Islet precursor cell (in vitro differentiated cells): ENCODE results near the gene CDK11B.
"Not testable (repeated sequence)": the region's sequence is repeated elsewhere in the genome, so short reads cannot be mapped to it uniquely, and the experiment has no call there.

ENCODE experiments used
- DNase-seq: peaks from one replicate; pipeline ENCODE4 v3.0.0-alpha.2; 2018

Gene CDK11B

DNA sequence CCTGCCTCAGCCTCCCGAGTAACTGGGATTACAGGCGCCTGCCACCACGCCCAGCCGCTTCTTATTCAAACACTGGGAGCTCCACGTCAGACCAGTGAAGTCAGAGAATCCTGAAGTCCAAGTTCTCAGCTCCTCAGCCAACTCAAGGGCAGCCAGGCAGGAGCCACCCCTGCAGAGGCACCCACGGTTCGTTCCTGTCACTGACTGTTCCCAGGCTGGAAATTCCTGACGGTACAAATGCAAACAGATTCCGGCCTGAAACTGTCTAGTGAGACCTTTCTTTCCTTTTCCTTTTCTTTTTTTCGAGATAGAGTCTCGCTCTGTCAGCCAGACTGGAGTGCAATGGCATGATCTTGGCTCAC, 22.1 kb upstream of the CDK11B start:
- no peak for DNase-seq

DNA sequence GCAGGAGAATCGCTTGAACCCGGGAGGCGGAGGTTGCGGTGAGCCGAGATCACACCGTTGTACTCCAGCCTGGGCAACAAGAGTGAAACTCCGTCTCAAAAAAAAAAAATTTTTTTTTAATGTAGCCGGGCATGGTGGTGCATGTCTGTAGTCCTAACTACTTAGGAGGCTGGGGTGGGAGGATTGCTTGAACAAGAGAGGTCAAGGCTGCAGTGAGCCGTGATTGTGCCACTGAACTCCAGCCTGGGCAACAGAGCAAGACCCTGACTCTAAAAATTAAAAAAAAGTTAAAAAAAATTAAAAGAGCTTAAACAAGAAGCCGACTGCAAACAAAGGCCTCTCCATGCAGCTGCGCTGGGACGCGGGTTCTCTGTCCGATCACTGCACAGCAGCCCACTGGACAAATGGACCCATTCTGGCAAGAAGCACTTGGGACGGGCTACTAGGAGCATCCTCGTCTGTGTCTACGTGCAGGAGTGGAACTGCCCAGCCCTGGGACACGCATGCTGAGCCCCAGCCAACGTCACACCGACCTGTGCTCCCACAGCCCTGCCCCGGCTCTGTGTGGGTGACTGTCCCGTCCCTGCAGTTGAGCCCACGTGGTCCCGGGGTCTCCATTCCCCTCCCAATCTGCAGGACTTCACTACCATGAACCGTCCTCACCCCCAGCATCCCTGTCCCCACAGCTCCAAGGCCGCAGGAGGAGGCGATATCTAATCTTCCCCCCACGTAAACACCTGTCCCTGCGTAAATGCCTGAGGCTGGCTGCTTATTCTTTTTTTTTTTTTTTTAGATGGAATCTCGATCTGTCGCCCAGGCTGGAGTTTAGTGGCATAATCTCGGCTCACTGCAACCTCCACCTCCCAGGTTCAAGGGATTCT, 21.5 kb upstream of the CDK11B start:
- DNase-seq, result no peak

DNA sequence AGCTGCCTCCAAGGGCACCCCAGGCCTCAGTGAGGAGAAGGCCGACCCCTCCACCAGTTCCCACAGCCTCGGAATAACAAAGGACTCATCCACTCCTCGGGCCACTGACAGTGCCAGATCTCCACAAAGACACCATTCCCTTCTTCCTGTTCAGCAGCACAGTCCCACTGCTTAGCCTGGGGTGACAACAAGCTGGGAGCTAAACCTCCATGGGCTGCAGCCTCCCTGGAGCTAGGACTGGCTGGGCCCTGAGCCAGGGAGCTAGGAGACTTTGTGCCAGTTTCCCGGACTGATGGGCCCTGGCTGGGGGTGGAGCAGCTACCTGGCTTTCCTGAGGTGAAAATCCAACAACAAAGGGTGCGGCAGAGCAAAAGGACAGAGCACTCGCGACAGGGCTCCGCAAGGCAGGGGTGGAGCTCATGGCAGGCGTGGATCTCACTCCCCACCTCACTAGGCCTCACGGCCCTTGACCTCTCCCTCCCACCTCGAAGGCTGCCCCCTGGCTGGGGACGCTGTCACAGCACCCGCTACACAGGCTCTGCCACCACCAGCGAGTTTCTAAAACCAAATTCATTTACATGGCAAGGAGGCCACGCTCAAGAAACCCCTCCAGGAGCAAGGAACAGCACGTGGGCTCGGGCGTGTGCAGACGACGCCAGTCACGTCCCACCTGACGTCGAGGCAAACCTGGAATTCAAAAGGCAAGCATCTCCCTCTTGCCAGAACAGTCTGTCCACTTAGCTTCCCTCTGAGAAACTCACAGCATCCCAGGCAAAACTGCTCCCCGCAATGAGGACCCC, 20.0 kb upstream of the CDK11B start:
- DNase-seq, result no peak

DNA sequence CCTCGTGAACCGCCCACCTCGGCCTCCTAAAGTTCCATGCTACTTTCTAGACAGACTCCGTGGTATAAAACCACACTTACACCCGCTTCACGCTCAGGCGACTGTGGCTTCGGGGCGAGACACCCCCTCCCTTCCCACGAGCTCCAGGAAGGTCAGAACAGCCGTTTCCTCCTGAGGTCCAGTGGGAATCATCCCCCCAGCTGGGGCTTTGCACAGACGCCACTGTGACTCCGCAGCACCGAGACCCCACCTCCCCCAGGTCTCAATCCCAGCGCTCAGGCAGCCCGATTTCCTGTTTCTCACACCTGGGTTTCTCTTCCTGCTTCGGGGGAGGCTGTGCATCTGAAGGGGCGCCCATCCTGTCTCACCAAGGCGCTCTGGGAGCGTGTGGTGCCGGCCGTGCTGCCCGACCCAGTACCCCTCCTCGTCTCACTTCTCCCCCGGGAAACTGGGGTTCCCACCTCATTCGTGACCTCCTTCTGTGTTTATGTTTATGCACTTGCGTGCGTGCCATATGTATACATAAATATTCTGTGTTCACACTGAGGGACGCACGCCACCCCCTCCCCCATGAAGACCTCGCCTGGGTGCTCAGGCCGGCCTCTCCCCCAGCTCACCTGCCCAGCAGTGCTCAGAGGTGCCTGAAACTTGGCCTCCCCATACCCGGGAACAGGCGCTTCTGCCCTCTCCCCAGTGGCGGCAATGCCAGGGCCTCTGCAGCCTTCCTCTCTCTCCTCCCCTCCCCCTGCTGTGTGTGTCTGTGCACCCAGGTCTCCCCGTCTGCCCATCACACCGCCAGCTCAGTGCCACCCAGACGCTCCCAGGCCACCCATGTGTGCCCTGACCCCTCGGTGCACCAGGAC, 19.1 kb upstream of the CDK11B start:
- DNase-seq, result no peak

DNA sequence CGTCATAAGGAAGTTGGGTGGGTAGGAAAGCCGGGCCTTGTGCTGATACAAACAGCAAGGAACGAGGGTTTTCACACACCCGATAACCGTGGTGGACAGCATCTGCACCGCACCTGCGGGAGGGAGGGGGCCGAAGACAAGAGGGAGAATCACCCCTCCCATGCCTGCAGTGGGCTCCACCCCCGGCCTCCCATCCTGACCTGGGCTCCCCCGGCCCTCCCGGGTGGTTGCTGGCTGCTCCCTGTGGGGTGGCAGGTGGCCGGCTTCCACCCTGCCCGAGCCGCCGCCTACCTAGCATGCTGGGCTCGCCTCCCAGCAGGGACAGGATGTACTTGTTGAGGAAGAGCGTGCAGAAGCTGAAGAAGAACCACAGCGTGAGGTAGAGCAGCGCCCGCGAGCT, 17.3 kb upstream of the CDK11B start:
- DNase-seq, result not testable (repeated sequence)

DNA sequence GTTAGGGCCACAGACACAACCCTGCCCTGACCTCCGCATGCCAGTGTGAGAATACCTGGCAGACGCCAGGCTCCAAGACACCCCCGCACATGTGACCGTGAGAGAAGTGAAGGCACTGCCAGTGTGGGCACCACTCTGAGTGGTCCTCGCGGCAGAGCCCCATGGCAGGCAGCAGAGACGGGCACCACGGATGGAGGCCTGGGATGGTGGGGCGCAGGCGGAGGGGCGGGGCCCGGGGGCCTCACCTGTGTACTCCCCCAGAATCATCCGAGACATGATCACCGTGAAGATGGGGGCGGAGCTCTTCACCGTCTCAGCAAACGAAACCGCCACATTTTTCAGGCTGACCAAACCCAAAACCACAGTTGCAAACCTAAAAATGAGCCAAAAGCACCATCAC, 16.4 kb upstream of the CDK11B start:
- DNase-seq, result not testable (repeated sequence)

DNA sequence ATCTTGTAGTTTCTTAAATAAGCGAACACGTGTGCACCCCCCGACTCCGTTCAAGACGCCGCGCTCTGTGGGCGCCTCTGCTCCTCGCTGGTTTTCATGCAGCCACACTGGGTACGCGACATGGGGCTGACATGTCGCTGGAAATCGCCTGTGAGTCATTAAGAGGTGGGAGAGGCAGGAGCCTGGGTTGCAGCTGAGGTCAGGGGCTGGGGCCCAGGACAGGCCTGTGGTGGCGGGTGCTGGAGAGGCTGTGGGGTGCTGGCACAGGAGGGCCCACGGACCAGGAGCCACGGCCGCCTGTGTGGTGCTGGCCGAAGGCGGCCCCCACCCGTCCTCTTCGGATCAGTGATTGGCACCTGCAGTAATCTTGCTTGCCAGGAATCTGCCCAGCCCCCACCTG, 16.0 kb upstream of the CDK11B start:
- DNase-seq, result not testable (repeated sequence)

DNA sequence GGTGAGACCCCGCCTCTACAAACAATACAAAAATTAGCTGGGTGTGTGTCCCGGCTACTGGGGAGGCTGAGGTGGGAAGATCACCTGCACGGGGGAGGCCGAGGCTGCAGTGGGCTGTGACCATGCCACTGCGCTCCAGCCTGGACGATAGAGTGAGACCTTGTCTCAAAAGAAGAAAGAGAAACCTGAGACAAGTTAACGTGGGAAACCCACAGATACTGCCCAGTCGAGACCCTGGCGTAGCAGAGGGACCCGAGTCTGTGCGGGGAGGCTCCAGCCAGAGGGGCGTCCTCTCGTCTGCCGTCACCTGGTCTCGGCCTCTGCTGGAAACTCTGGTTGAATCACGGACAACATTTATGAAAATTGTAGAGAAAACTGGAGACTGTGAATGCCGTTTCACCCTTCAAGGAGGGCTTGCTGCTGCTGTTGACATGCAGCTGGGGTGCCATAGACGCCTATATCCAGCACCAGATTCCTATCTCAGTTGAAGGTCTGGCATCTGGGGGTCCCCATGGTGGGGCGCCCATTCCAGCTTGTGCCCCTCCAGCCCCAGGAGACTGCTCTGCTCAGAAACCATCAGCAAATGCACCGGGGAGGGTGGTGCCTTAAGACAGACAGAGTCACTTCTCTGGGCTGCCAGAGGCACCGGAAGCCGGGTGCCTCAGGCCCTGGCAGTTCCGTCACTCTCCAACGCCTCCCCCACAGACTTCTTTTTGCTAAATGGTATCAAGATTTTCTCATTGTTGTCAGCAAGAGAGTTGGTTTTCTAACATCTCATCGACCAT, 13.6 kb upstream of the CDK11B start:
- no peak for DNase-seq

DNA sequence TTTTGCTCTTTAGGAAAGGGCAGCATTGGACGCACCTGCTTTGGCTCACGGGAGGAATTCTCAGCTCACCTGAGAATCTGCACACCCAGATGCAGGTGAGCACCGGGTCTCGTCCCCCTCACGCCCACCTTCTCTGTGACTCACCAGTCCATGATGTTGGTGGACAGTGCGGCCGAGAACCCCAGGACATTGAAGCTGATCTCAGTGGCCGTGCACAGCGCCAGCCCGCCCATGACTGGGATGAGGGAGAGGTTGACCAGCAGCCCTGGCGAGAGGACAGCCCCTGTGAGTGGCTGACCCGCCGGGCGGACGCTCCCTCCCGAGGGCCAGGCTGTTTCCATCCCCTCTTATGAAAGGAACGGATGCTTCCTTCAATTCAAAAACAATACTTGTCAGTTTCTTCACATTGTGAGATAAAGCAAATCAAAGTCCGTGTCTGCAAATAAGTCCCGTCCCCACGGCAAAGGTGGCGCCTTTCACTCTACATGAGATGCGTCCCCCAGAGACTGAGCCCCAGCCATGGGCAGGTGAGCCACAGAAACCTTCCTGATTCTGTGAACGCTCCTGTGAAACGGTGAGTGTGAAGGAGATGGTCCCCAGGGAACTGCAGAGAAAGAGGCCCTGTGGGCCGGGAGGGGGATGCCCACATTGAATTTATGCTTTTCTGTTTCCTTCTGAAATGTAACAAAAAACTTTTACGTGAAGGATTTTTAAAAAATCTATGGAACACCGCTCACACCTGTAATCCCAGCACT, 12.7 kb upstream of the CDK11B start:
- no peak for DNase-seq

DNA sequence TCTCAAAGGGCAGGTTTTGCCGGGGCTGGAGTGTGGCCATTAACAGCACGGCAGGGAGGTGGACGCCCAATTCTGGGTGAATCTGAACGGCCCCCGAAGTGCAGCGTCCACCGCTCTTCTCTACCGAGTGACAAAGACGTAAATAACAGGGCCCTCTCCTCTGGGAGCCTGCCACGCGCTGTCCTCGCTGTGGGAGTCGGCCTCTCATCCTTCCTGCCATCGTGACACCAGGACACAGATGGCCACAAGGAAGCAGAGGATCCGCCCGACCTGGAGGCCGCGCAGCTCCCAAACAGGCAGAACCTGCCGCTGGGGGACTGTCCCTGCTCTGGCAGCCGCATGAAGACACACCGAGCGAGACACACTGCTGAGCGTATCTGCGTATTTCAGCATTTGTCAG, 12.1 kb upstream of the CDK11B start:
- DNase-seq, result no peak

DNA sequence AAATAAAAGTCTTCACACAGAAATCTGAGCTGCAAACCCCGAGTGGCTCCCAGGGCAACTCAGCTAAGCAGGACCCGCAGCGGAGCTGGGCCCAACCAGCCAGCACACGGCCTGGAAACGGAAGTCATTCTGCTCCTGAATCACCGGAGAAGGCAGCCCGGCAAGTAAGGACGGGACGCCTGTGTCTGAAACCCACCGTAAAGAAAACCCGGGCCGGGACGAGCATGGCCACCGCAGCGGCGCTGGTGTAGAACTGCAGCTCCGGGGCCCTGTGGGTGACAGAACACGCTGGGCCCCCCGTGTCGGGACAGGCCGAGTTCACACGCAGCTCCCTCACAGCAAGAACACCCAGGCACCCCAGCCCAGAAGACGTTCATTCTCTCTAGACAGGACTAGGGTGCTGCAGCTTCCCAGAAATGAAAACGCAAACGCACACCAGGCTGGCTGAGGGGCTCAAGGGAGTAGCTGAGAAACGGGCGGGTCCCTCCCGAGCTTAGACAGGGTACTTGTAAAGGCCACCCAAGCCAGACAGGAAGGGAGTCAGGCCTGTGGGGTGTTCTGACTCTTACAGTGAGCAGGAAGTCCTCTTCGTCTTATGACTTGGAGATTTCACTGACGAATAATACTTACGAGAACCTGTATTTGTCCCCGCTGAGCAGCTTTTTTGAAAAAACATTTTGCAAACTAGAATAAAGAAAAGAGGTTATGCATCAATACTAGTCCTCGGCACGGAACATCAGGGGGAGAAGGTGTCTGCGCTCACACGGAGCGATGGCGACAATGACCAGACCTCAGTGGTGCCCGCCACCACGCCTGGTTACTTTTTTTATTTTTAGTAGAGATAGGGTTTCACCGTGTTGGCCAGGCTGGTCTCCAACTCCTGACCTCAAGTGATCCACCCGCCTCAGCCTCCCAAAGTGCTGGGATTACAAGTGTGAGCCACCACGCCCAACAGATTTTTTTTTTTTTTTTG, 10.9 kb upstream of the CDK11B start:
- DNase-seq, result no peak

DNA sequence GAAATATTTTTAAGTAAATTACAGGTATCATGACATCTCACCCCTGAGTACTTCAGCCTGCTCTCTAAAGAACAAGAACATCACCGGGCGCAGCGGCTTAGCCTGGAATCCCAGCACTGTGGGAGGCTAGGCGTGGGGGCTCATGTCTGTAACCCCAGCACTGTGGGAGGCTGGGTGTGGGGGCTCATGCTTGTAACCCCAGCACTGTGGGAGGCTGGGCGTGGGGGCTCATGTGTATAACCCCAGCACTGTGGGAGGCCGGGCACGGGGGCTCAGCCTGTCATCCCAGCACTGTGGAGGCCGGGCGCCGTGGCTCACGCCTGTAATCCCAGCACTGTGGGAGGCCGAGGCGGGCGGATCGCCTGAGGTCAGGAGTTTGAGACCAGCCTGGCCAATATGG, 7.7 kb upstream of the CDK11B start:
- DNase-seq, result no peak

DNA sequence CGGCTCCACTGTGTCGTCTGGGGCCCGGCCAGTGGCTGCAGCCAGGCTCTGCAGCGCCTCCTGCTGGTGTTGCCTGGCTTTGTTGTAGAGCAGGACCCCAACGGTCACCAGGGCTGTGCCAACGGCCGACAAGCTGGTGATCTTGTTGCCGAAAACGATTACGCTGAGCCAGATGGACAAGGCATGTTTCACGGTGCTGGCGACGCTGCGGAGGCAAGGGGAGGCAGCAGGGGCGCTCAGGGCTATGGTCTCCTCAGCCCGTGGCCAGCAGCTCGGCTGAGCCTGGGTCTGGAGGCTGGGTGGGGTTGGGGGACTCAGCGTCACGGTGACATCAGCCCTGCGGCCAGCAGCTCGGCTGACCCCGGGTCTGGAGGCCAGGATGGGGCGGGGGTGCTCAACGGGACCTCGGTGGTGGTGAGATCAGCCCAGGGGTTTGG, 7.0 kb upstream of the CDK11B start:
- no peak for DNase-seq

DNA sequence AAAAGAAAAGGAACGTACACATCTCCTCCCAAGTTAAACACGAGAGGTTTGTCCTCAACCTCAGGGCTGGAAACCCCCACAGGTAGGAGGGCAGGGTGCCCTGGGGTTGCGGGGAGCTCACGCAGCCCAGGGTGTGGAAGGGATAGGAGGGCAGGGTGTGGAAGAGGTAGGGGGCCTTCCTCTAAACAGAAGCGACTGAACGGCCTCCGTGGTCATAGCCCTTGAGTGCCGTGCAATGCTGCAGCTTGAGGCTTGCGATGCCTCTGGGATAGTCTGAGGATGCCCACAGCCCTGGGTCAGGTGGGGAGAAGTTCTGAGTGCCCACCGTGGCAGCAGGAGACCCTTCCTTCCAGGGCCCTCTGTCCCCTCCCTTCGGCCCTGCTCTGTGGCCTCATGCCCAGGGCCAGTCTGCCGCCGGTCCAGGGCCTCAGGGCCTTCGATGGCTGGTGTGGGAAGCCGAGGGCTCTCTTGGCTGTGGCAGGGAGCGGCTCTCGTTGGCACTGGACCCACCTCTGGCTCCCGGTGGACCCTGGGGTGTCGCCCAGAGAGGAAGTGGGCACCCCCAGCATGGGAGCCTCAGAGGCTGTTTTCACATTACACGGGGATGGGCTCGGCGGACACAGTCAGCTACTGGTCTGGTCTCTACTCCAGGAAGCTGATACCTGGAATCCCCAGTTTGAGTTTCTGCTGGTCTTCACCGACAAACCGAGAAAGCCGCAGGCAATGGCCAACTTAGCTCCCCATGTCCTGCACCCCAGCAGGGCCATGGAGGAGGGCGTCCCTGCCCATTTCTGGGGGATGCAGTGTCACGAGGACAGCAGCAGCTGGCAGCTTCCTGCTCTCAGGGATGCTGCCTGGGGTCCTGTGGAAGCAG, 6.4 kb upstream of the CDK11B start:
- DNase-seq, result no peak

DNA sequence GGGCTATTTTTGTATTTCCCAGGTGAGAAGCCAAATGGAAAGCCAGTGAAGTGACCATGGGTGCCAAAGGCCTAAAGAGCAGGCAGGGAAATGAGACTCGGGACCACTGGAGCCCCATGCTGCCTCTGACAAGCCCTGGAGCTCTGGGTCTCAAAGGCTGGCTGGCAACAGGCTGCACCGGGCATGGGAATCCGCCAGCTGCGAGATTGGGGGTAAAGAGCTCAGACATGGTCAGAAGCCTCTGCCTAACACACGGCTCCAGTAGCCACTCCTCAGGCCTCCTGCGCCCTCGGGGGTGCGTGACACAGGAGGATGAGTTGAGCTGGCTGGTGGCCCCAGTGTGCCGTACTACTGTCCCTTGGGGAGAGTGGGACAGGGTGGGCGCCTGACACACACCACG, 5.5 kb upstream of the CDK11B start:
- not testable (repeated sequence) for DNase-seq

DNA sequence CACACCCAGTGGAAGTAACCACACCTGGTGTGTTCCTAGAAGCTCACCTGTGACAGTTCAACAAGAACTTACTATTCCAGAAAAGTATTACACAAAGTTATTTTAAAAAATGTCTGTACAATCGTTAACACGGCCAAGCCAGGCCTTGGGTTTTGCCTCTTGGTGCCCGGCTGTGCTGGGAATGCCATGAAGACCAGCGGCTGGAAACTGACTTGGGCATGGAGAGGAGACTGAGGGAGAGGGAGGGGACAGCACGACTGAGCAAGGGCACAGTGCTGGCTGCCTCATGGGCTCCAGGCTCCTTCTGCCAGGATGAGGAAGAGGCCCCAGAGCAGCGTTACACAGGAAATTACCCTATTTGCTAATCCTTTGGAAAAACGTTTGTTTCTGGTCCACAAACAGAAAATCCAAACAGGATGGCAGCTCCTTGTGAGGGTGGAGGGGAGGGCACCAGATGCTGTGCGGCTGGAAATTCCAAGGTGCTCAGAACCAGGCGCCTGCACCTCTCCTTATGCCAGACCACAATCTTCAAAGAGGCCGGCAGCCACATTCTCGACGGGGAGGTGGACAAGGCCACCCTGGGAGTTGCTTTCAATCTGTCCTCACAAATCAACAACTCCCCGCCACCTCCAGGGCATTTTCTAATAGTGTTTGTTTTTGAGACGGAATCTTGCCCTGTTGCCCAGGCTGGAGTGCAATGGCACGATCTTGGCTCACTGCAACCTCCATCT, 4.2 kb upstream of the CDK11B start:
- DNase-seq, result not testable (repeated sequence)

DNA sequence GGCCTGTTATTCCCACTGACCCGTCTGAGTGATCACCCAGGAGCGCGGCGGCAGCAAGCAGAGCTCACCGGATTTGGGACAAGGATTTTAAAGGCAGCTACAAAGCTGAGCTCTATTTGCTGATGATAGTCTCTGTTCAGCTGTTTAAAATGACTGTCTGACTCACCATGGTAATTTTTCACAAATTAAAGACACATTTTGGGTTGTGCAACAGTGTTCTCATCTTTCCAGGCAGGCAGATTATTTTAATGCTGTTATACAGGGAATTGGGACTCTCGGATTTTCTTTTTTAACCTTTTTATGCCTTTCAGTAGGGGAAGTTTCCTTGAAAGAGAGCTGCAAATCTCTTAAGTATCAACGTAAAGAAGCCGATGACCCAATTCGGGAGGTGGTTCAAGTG, 3.6 kb upstream of the CDK11B start:
- DNase-seq, result not testable (repeated sequence)

DNA sequence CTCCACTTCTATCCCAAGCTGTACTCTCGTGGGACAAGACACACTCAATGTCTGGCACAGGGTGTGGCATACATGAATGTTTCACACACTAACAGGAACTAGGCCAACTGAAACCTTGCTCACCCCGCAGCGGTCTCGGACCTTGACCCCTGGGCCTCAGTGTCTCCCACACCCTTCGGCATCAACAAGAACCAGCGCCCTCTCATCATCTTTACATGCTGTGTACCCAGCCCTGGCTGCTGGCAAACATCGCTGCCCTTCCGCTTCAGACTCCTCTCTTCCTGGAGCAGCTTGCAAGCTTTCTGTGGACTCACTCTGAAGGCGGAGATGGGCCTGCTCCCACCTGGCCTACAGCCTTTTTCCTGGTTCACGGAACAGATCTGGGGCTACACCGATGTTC, 10.5 kb downstream of the CDK11B start:
- not testable (repeated sequence) for DNase-seq
